OCI-LY3 (cell line): ENCODE data around the gene TNS3.

ENCODE experiments used
- H2AFZ ChIP-seq: fragments of 200-600, 300-600 bp; shearing (Covaris generic); 2 replicates; pipeline ENCODE4 v1.6.0; 2014; ENCODE audit warnings: antibody characterized with exemption, low read depth, low read length
- H3K27ac ChIP-seq: fragments of 200-600, 300-600 bp; sonication (generic); 2 replicates; pipeline ENCODE4 v1.5.1; 2014; ENCODE audit warnings: mild to moderate bottlenecking, low read length, moderate library complexity, mixed read lengths
- H3K27me3 ChIP-seq: fragments of 200-600, 300-600 bp; sonication (generic); 2 replicates; pipeline ENCODE4 v1.6.1; 2014; ENCODE audit warnings: low read depth, low read length, mixed read lengths
- H3K36me3 ChIP-seq: fragments of 200-600, 300-600 bp; sonication (generic); replicated peaks from 2 replicates; pipeline ENCODE3; 2014; ENCODE audit warnings: low read depth, low read length, mixed read lengths
- H3K4me1 ChIP-seq: fragments of 300-600, 200-600 bp; sonication (generic); 2 replicates; pipeline ENCODE4 v1.6.1; 2014; ENCODE audit warnings: low read length, mixed read lengths
- H3K4me2 ChIP-seq: fragments of 200-600, 300-600 bp; sonication (generic); 2 replicates; pipeline ENCODE4 v1.6.1; 2014; ENCODE audit warnings: low read length, mixed read lengths
- H3K4me3 ChIP-seq: fragments of 300-600, 200-600 bp; sonication (generic); 2 replicates; pipeline ENCODE4 v1.5.1; 2014; ENCODE audit warnings: antibody characterized with exemption, mild to moderate bottlenecking, low read length, moderate library complexity
- H3K79me2 ChIP-seq: fragments of 300-600, 200-600 bp; shearing (Covaris generic); 2 replicates; pipeline ENCODE4 v1.6.1; 2014; ENCODE audit warnings: mild to moderate bottlenecking, low read length, mixed read lengths
- H3K9ac ChIP-seq: fragments of 300-600, 200-600 bp; shearing (Covaris generic); 2 replicates; pipeline ENCODE4 v1.6.0; 2014; ENCODE audit warnings: mild to moderate bottlenecking, low read length, moderate library complexity
- H3K9me3 ChIP-seq: fragments of 200-600, 300-600 bp; shearing (Covaris generic); 2 replicates; pipeline ENCODE4 v1.6.1; 2014; ENCODE audit warnings: low read length, mixed read lengths; ENCODE audit not compliant: insufficient read depth
- H4K20me1 ChIP-seq: fragments of 200-600, 300-600 bp; sonication (generic); 2 replicates; pipeline ENCODE4 v1.6.1; 2016; ENCODE audit warnings: low read length, mixed read lengths; ENCODE audit not compliant: insufficient read depth
- EZH2phosphoT487 ChIP-seq: fragments of 200-600 bp; shearing (Covaris generic); IDR thresholded peaks from 2 replicates; pipeline ENCODE4 v1.6.1; 2018; ENCODE audit warnings: antibody characterized with exemption, mixed run types, low read depth
- TF ChIP-seq, protein P1 (sequence below): fragments of 200-600, 300-600 bp; sonication (generic); IDR thresholded peaks from 2 replicates; pipeline ENCODE4 v1.5.1; 2014; ENCODE audit warnings: antibody characterized with exemption, low read length, low read depth

The TNS3 gene

DNA sequence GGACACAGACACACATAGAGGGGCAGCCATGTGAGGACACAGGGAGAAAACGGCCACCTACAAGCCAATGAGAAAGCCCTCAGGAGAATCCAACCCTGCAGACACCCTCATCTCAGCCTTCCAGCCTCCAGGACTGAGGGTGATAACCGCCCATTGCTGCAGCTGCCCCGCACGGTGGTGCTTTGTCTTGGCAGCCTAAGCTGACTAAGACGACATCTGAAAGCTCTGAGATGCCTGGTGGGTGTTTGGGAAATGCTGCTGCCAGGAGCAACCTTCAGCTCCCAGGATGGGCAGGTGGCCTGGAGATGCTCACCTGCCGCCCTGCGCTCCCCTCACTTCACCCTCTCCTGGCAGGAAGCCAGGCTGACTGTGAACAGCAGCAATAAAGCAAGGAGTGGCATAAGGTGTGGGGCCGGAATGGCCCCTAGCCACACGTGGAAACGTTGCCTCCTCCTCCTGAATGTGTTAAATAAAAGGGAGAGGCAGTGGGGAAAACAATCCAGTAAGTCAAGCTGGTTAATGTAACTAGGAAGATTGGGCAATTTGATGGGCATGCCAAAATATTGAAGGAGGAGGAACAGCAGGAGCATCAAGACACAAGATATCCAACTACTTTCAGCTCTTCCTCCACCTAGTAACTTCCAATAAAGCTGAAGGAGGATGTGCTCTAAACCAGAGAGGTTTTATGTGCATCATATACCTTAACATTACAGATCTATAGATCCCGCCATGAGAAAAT, 121.5 kb downstream of the TNS3 start:
- H2AFZ ChIP-seq, result no peak overlapping the region
- no peaks in the 10 kb centered on the region for H4K20me1 ChIP-seq
- H3K4me3 ChIP-seq, result no peak overlapping the region
- no peak overlapping the region for H3K4me2 ChIP-seq
- no peak for TF ChIP-seq EZH2phosphoT487
- H3K27me3 ChIP-seq, result no peaks in the 10 kb centered on the region
- no peak overlapping the region for H3K9ac ChIP-seq
- H3K27ac ChIP-seq, result no peak overlapping the region
- H3K9me3 ChIP-seq, result no peaks in the 10 kb centered on the region
- no peaks in the 10 kb centered on the region for H3K79me2 ChIP-seq
- H3K4me1 ChIP-seq, result no peaks in the 10 kb centered on the region
- H3K36me3 ChIP-seq, result no peaks in the 10 kb centered on the region

DNA sequence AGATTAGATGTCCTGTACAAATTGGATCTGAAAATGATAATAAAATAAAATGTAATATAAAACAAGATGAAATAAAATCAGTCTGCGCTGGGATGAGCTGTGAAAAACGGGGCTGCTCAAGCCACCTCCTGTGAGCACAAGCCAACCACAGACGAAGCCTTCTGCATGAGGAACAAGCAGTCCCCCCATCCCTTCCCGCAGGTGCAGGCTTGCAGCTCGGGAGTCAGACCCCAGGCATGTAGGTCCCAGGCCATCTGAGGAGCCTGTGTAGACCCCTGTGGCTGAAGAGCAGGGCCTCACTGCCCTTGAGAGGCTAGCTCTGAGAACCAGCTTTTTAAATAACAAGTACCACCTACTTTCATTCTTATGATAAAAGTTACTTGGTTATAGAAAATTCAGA, 123.4 kb downstream of the TNS3 start:
- Histone ChIP-seq H3K36me3 (no peaks in the 10 kb centered on the region), H3K9me3 (no peaks in the 10 kb centered on the region), H3K4me1 (no peaks in the 10 kb centered on the region), H4K20me1 (no peaks in the 10 kb centered on the region), H3K9ac (no peak overlapping the region), H3K27ac (no peak overlapping the region), H3K4me3 (no peak overlapping the region), H3K79me2 (no peaks in the 10 kb centered on the region), H3K27me3 (no peaks in the 10 kb centered on the region), H3K4me2 (no peak overlapping the region), H2AFZ (no peak overlapping the region)
- TF ChIP-seq EZH2phosphoT487, result no peak
- TF ChIP-seq, protein P1, sequence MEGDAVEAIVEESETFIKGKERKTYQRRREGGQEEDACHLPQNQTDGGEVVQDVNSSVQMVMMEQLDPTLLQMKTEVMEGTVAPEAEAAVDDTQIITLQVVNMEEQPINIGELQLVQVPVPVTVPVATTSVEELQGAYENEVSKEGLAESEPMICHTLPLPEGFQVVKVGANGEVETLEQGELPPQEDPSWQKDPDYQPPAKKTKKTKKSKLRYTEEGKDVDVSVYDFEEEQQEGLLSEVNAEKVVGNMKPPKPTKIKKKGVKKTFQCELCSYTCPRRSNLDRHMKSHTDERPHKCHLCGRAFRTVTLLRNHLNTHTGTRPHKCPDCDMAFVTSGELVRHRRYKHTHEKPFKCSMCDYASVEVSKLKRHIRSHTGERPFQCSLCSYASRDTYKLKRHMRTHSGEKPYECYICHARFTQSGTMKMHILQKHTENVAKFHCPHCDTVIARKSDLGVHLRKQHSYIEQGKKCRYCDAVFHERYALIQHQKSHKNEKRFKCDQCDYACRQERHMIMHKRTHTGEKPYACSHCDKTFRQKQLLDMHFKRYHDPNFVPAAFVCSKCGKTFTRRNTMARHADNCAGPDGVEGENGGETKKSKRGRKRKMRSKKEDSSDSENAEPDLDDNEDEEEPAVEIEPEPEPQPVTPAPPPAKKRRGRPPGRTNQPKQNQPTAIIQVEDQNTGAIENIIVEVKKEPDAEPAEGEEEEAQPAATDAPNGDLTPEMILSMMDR, result no peak

DNA sequence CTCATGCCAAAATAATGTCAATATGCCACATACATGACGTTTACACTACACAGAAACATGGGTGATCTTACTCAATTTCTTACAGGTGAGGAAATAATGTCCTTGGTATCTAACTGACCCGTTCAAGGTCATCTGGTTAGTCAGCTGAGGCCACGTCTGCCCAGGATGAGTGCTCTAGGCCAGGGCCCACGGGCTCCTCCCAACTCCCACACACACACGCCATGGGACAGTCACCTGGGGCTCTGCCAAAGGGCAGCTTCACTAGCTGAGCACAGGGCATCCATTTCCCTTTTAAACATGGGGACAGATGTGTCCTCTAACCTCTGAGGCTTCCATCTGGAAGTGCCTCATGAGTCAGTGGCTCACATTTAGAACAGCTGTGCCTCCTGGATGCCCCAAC, 123.9 kb downstream of the TNS3 start:
- H3K4me2 ChIP-seq, result no peak overlapping the region
- no peak overlapping the region for H3K27ac ChIP-seq
- TF ChIP-seq EZH2phosphoT487, result no peak
- TF ChIP-seq, protein P1, result no peak
- H3K27me3 ChIP-seq, result no peaks in the 10 kb centered on the region
- H3K36me3 ChIP-seq, result no peaks in the 10 kb centered on the region
- no peak overlapping the region for H3K4me3 ChIP-seq
- no peak overlapping the region for H3K9ac ChIP-seq
- H4K20me1 ChIP-seq, result no peaks in the 10 kb centered on the region
- no peak overlapping the region for H2AFZ ChIP-seq
- H3K9me3 ChIP-seq, result no peaks in the 10 kb centered on the region
- no peaks in the 10 kb centered on the region for H3K79me2 ChIP-seq
- H3K4me1 ChIP-seq, result no peaks in the 10 kb centered on the region

DNA sequence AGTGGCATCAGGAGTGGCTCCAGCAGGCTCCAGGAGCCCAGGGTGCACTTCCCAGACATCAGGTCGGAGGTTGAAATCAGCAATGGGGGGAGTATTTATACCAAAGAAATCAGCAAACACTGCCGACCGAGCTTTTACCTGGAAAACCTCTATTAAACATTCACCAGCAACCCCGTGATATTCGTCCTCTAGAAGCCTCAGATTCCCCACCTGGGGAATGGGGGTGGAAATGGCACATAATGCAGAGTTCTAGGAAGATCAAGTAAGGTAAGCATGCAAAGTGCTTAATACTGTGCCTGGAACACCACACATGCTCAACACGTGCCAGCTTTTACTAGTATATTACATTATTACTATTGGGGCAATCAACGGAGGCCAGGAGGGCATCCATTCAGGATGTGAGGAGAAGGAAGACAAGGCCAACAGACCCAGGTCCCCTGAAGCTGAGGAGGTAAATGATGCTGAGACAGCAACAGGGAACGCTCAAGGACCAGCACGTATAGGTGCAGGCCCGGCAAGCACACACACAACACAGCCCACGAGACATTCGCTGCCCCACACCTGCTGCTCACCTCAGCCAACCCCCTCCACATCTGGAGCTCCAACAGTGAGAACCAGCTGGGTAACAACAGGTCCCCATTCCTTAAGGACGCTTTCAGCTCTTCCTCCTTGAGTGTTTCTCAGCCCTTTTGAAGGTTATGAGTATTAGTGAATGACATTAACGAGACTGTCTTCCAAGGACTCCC, 125.5 kb downstream of the TNS3 start:
- H2AFZ ChIP-seq, result no peak overlapping the region
- H3K36me3 ChIP-seq, result no peaks in the 10 kb centered on the region
- TF ChIP-seq, protein P1, result no peak
- no peak for TF ChIP-seq EZH2phosphoT487
- no peaks in the 10 kb centered on the region for H3K79me2 ChIP-seq
- H3K27ac ChIP-seq, result no peak overlapping the region
- no peaks in the 10 kb centered on the region for H4K20me1 ChIP-seq
- H3K4me2 ChIP-seq, result no peak overlapping the region
- no peaks in the 10 kb centered on the region for H3K9me3 ChIP-seq
- H3K27me3 ChIP-seq, result no peaks in the 10 kb centered on the region
- no peaks in the 10 kb centered on the region for H3K4me1 ChIP-seq
- no peak overlapping the region for H3K4me3 ChIP-seq
- H3K9ac ChIP-seq, result no peak overlapping the region
